BE2C (cell line): ENCODE measurements around the gene MBTPS1.

Experiments
- DNase-seq: peaks from one replicate; pipeline ENCODE4 v3.0.0-alpha.2; 2020
- H3K27me3 ChIP-seq: fragments of 250-450 bp; sonication (Bioruptor Pico); 2 replicates; pipeline ENCODE4 v1.5.1; 2020; ENCODE audit warnings: mild to moderate bottlenecking
- H3K36me3 ChIP-seq: fragments of 250-450 bp; sonication (Bioruptor Pico); 2 replicates; pipeline ENCODE4 v1.5.1; 2020; ENCODE audit warnings: mild to moderate bottlenecking
- H3K4me1 ChIP-seq: fragments of 250-450 bp; sonication (Bioruptor Pico); 2 replicates; pipeline ENCODE4 v1.5.1; 2020
- H3K4me3 ChIP-seq: 2 replicates; pipeline ENCODE4 v1.5.1; 2011; ENCODE audit warnings: low read depth, low read length
- H3K9me3 ChIP-seq: fragments of 250-450 bp; sonication (Bioruptor Pico); 2 replicates; pipeline ENCODE4 v1.5.1; 2020
- TF ChIP-seq, protein P1 (sequence below): IDR thresholded peaks from 2 replicates; pipeline ENCODE4 v1.5.1; 2012; ENCODE audit warnings: mild to moderate bottlenecking, low read depth, low read length

Gene MBTPS1

DNA sequence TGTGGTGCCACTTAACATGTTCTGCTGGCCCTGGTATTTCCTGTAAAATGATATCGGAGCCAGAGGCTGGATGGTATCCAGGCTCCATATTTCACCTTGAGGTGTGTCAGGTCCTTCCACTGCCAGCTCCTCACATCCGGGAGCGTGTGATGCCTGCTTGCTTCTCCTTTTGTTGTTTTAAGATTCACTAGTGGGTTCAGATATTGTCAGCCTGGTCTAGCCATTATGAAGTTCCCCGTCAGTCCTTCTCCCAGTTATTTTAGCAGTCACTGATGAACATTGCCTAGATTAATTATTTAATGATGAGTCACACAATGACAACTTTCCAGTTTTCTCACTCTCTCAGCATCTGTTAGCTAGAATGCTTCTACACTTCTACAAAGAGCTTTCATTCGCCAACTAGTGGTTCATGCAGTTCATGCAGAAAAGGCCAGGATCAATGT lies 39.6 kb upstream of the MBTPS1 start:
- H3K27me3 ChIP-seq = peaks cover 51% of the 10 kb centered on the region
- no peaks in the 10 kb centered on the region for H3K36me3 ChIP-seq
- no peaks in the 10 kb centered on the region for H3K4me1 ChIP-seq
- no peaks in the 10 kb centered on the region for H3K9me3 ChIP-seq
- DNase-seq = no peak
- H3K4me3 ChIP-seq = no peak overlapping the region
- TF ChIP-seq, protein P1, sequence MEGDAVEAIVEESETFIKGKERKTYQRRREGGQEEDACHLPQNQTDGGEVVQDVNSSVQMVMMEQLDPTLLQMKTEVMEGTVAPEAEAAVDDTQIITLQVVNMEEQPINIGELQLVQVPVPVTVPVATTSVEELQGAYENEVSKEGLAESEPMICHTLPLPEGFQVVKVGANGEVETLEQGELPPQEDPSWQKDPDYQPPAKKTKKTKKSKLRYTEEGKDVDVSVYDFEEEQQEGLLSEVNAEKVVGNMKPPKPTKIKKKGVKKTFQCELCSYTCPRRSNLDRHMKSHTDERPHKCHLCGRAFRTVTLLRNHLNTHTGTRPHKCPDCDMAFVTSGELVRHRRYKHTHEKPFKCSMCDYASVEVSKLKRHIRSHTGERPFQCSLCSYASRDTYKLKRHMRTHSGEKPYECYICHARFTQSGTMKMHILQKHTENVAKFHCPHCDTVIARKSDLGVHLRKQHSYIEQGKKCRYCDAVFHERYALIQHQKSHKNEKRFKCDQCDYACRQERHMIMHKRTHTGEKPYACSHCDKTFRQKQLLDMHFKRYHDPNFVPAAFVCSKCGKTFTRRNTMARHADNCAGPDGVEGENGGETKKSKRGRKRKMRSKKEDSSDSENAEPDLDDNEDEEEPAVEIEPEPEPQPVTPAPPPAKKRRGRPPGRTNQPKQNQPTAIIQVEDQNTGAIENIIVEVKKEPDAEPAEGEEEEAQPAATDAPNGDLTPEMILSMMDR = no peak

DNA sequence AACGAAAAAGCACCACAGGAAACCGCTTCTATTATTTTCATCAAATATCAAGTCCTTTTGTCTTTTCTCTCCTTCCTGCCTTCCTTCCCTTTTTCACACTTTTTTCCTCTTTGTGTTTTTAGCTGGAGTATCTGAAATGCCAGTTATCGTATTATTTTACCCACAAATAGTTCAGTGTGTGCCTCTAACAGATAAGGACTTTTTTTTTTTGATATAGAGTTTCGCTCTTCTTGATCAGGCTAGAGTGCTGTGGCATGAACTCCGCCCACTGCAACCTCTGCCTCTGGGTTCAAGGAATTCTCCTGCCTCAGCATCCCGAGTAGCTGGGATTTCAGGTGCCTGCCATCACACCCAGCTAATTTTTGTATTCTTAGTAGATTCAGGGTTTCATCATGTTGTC lies 39.0 kb upstream of the MBTPS1 start:
- peaks cover 46% of the 10 kb centered on the region for H3K27me3 ChIP-seq
- no peaks in the 10 kb centered on the region for H3K4me1 ChIP-seq
- DNase-seq = no peak
- TF ChIP-seq, protein P1 = no peak
- H3K4me3 ChIP-seq = no peak overlapping the region
- H3K9me3 ChIP-seq = no peaks in the 10 kb centered on the region
- H3K36me3 ChIP-seq = no peaks in the 10 kb centered on the region

DNA sequence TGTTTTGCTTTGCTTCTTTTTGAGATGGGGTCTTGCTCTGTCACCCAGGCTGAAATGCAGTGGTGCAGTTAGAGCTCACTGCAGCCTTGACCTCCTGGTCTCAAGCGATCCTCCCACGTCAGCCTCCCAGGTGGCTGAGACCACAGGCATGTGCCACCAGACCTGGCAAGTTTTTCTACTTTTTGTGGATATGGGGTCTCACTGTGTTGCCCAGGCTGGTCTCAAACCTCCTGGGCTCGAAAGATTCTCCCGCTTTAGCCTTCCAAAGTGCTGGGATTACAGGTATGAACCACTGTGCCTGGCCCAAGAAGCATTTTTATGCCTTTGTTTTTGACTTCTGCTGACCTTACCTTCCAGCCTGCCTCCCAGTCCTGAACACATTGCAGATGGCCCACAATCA lies 38.5 kb upstream of the MBTPS1 start:
- H3K36me3 ChIP-seq = no peaks in the 10 kb centered on the region
- no peaks in the 10 kb centered on the region for H3K9me3 ChIP-seq
- H3K4me3 ChIP-seq = no peak overlapping the region
- H3K4me1 ChIP-seq = no peaks in the 10 kb centered on the region
- TF ChIP-seq, protein P1 = no peak
- H3K27me3 ChIP-seq = peaks cover 41% of the 10 kb centered on the region
- DNase-seq = no peak

DNA sequence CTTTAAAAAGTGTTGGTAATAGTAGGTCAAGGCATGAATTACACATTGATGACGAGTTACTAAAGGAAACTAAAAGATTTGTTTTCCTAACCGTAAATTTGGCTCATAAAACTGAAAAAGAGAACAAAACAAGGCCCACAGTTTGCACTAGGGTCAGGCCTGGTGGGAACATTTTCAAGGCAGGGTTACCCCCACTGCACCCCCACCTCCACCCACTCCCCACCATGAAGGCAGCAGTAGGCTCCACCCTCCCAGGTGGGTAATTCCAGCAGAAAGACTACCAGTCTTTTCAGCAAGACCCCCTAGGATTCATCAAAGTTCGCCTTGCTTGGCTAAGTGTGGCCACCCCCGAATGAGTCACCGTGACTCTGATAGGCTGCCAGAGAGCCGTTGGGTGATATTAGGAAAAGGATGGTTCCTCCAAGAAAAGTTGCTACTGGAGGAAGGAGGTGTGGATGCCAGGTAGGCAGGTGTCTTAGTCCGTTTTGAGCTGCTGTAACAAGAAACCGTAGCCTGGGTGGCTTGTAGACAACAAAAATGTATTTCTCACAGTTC lies 37.0 kb upstream of the MBTPS1 start:
- TF ChIP-seq, protein P1 = no peak
- DNase-seq = no peak
- H3K27me3 ChIP-seq = peaks cover 32% of the 10 kb centered on the region
- H3K9me3 ChIP-seq = no peaks in the 10 kb centered on the region
- H3K4me1 ChIP-seq = no peaks in the 10 kb centered on the region
- no peaks in the 10 kb centered on the region for H3K36me3 ChIP-seq
- no peak overlapping the region for H3K4me3 ChIP-seq

DNA sequence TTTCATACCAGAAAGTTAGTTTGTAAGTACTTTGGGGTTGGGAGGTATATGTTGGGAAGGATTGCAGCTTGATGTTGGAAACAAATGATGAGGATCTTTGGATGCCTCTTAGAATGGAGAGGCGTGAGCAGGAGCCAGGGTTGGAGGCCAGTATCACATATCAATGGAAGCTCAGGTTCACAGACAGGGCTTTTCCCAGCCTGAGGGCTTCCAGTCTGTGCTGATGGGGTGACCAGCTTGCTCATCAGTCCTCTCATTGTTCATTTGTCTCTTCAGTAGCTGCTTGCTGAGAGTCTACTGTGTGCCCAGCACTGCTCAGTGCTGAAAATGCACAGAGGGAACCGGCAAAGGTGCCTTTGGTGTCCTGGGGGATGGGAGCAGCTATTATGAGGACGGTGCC lies 34.2 kb upstream of the MBTPS1 start:
- H3K36me3 ChIP-seq = no peaks in the 10 kb centered on the region
- no peaks in the 10 kb centered on the region for H3K4me1 ChIP-seq
- DNase-seq = no peak
- peaks cover 24% of the 10 kb centered on the region for H3K27me3 ChIP-seq
- H3K4me3 ChIP-seq = no peak overlapping the region
- TF ChIP-seq, protein P1 = no peak
- no peaks in the 10 kb centered on the region for H3K9me3 ChIP-seq

DNA sequence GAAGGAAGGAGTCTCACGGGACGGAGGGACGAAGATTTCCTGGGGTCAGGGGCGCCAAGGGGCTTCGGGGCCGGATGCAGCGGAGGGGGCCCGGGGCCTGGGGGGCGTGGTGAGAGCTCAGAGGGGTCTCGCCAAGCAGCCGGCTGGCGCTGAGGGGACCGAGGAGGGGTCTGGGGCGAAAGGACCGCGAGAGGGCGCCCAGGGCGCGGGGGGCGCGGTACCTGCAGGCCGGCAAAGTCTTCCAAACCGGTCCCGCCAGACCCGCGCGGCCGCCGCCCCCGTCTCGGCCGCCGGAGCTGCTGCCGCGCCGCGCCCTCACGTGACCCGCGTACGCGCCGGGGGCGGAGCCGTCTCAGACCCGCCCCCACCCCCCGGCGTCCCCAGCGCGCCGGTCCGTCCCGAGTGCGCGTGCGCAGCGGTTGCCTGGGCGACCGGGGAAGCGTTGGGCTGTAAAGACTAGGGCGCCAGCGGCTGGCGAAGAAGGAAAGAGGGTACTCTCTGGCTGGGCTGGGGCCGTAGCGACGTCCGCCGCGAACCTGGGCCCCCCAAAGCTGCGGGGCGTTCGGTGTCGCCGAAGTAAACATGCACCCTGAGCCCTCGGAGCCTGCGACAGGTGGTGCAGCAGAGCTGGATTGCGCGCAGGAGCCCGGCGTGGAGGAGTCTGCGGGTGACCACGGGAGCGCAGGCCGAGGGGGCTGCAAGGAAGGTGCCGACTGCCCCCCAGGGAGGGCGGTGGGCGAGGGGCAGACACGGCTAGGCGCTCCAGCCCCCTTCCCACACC lies 28.3 kb upstream of the MBTPS1 start, which contains the start of the genes DNAAF1 and HSDL1:
DNAAF1 (plus strand) TSS at position 450 of the 781 bp plus-strand sequence; CDS start at position 583, 133 bp downstream.
HSDL1 (minus strand) TSS at position 319 of the 781 bp plus-strand sequence. CDS start 13,856 bp downstream, outside the sequence.
- H3K4me3 ChIP-seq = peak within 1 kb of the TSS; percentile 77
- no peaks in the 10 kb centered on the region for H3K4me1 ChIP-seq
- peak; percentile 94 for DNase-seq
- H3K27me3 ChIP-seq = peaks cover 22% of the 10 kb centered on the region
- TF ChIP-seq, protein P1 = no peak
- no peaks in the 10 kb centered on the region for H3K9me3 ChIP-seq
- H3K36me3 ChIP-seq = no peaks in the 10 kb centered on the region
